GM19452 (cell line): ENCODE measurements around the gene CAMTA1.

ENCODE experiments used
- ATAC-seq: cut with Tn5 transposase; IDR thresholded peaks from one replicate; pipeline ENCODE4 v1.9.1; 2021; ENCODE audit not compliant: unreplicated experiment

Gene CAMTA1

GRCh38 chr1:6955357-6956094 lies 170.3 kb downstream of the CAMTA1 start:
- no peak for ATAC-seq

GRCh38 chr1:6956488-6957159 lies 171.4 kb downstream of the CAMTA1 start:
- ATAC-seq: no peak

GRCh38 chr1:6957341-6957740 lies 172.1 kb downstream of the CAMTA1 start:
- no peak for ATAC-seq

- ATAC-seq: no peak
These were observed 173.3 kb downstream of the CAMTA1 start for GRCh38 chr1:6958407-6959030.

- no peak for ATAC-seq
These were observed 174.2 kb downstream of the CAMTA1 start for GRCh38 chr1:6959491-6959890.

- no peak for ATAC-seq
These were observed 175.1 kb downstream of the CAMTA1 start for GRCh38 chr1:6960291-6960811.

GRCh38 chr1:6960860-6961259 lies 175.6 kb downstream of the CAMTA1 start:
- ATAC-seq: no peak

GRCh38 chr1:6961289-6961688 lies 176.0 kb downstream of the CAMTA1 start:
- ATAC-seq: no peak

- ATAC-seq: no peak
These were observed 176.7 kb downstream of the CAMTA1 start for GRCh38 chr1:6961905-6962477.

- no peak for ATAC-seq
These were observed 177.3 kb downstream of the CAMTA1 start for GRCh38 chr1:6962478-6962995.

- ATAC-seq: no peak
These were observed 178.0 kb downstream of the CAMTA1 start for GRCh38 chr1:6962996-6963911.

GRCh38 chr1:6963912-6964307 lies 178.7 kb downstream of the CAMTA1 start:
- ATAC-seq: no peak

GRCh38 chr1:6965083-6965934 lies 180.1 kb downstream of the CAMTA1 start:
- no peak for ATAC-seq

GRCh38 chr1:6965935-6966241 lies 180.6 kb downstream of the CAMTA1 start:
- no peak for ATAC-seq

GRCh38 chr1:6966326-6966725 lies 181.1 kb downstream of the CAMTA1 start:
- no peak for ATAC-seq

- no peak for ATAC-seq
These were observed 182.3 kb downstream of the CAMTA1 start for GRCh38 chr1:6967431-6968111.

GRCh38 chr1:6969106-6969505 lies 183.9 kb downstream of the CAMTA1 start:
- no peak for ATAC-seq

- no peak for ATAC-seq
These were observed 184.5 kb downstream of the CAMTA1 start for GRCh38 chr1:6969762-6970161.

GRCh38 chr1:6970221-6970620 lies 185.0 kb downstream of the CAMTA1 start:
- no peak for ATAC-seq
